Upper lobe of right lung (tissue), 1 donor: ENCODE data around the gene KHK. TPM values are rescaled to one million over a fixed set of nuclear protein-coding genes. Genes with fewer than 3 reads are reported as not detected.
"Not testable (repeated sequence)": the region's sequence is repeated elsewhere in the genome, so short reads cannot be mapped to it uniquely, and the experiment has no call there.

Source experiments
- ATAC-seq: fragments of 200-7000 bp; cut with Tn5 transposase; one replicate; pipeline ENCODE4 v1.9.1; 2020; ENCODE audit warnings: mild to moderate bottlenecking, moderate library complexity
- DNase-seq: peaks from one replicate; pipeline ENCODE4 v3.0.0-alpha.2; 2020
- H3K27ac ChIP-seq: fragments of 200-600 bp; one replicate; pipeline ENCODE4 v1.8.0; 2022
- H3K27me3 ChIP-seq: fragments of 200-600 bp; one replicate; pipeline ENCODE4 v1.8.0; 2022; ENCODE audit warnings: mild to moderate bottlenecking
- H3K36me3 ChIP-seq: fragments of 200-600 bp; one replicate; pipeline ENCODE4 v1.8.0; 2022
- H3K4me1 ChIP-seq: fragments of 200-600 bp; one replicate; pipeline ENCODE4 v1.8.0; 2022
- H3K4me3 ChIP-seq: fragments of 200-600 bp; one replicate; pipeline ENCODE4 v1.8.0; 2022; ENCODE audit warnings: mild to moderate bottlenecking
- H3K9me3 ChIP-seq: fragments of 200-600 bp; one replicate; pipeline ENCODE4 v1.8.0; 2022
- intact Hi-C: fragments of 100-400 bp; cut with DNase I; formaldehyde crosslinking; loops from one replicate; pipeline ENCODE4 v1.11.0; 2022
- total RNA-seq: library from RNA; stranded (reverse); fragmentation: NEBNext Ultra II Directional; extraction: Animal tissue kit (Norgen Biotek cat#: 25700); gene quantifications from one replicate; pipeline ENCODE4 v1.2.1, GENCODE V29; 2021
- TF ChIP-seq, protein P1 (sequence below): fragments of 200-600 bp; IDR thresholded peaks from one replicate; pipeline ENCODE4 v1.8.0; 2022; ENCODE audit warnings: antibody characterized with exemption
- donor health status: DM: no; HTN: yes; CAD: no; lungs with severe emphysema.

The KHK gene
- total RNA-seq, 1 donor from 2014 or later: 4.9 TPM

GRCh38 chr2:27071990-27072830 lies 14.4 kb upstream of the KHK start:
- H3K4me3 ChIP-seq: peak overlapping the region; percentile 96
- intact Hi-C loops: no loop called here
- DNase-seq: no peak
- H3K36me3 ChIP-seq: peaks cover 24% of the 10 kb centered on the region
- peaks cover 56% of the 10 kb centered on the region for H3K4me1 ChIP-seq
- no peaks in the 10 kb centered on the region for H3K9me3 ChIP-seq
- H3K27me3 ChIP-seq: no peaks in the 10 kb centered on the region
- ATAC-seq: no peak
- peak overlapping the region; percentile 92 for H3K27ac ChIP-seq
- TF ChIP-seq, protein P1, sequence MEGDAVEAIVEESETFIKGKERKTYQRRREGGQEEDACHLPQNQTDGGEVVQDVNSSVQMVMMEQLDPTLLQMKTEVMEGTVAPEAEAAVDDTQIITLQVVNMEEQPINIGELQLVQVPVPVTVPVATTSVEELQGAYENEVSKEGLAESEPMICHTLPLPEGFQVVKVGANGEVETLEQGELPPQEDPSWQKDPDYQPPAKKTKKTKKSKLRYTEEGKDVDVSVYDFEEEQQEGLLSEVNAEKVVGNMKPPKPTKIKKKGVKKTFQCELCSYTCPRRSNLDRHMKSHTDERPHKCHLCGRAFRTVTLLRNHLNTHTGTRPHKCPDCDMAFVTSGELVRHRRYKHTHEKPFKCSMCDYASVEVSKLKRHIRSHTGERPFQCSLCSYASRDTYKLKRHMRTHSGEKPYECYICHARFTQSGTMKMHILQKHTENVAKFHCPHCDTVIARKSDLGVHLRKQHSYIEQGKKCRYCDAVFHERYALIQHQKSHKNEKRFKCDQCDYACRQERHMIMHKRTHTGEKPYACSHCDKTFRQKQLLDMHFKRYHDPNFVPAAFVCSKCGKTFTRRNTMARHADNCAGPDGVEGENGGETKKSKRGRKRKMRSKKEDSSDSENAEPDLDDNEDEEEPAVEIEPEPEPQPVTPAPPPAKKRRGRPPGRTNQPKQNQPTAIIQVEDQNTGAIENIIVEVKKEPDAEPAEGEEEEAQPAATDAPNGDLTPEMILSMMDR: no peak

DNA sequence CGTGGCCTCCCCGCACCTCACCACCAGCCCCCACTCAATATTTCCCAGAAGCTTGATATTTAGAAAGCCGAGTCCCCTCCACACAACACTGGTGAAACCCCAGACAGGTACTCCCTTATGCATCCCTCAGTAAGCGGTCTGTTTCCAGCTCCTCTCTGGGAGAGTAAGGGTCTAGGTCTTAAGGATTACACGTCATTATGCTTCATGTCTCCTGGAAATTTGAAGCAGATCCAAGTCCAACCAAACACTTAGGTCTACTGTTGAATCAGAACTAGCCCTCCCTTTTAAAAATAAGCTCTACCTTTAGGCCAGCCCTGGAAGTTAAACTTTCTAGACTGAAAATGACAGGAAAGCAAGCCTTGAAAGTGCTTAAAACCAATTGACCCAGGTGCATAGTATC lies 13.7 kb upstream of the KHK start:
- TF ChIP-seq, protein P1: no peak
- DNase-seq (no peak), ATAC-seq (no peak)
- H3K36me3 ChIP-seq: peaks cover 17% of the 10 kb centered on the region
- H3K27me3 ChIP-seq: no peaks in the 10 kb centered on the region
- peak overlapping the region; percentile 92 for H3K27ac ChIP-seq
- H3K4me1 ChIP-seq: peaks cover 63% of the 10 kb centered on the region
- H3K4me3 ChIP-seq: no peak overlapping the region
- intact Hi-C loops: no loop called here
- no peaks in the 10 kb centered on the region for H3K9me3 ChIP-seq

- Histone ChIP-seq H3K9me3 (no peaks in the 10 kb centered on the region), H3K4me3 (no peak overlapping the region), H3K36me3 (peaks cover 12% of the 10 kb centered on the region), H3K4me1 (peaks cover 63% of the 10 kb centered on the region), H3K27me3 (no peaks in the 10 kb centered on the region), H3K27ac (peak overlapping the region; percentile 70)
- TF ChIP-seq, protein P1: no peak
- intact Hi-C loops: no loop called here
- no peak for DNase-seq
- no peak for ATAC-seq
Observed at GRCh38 chr2:27073782-27074181, 12.8 kb upstream of the KHK start.

GRCh38 chr2:27074738-27075565 lies 11.6 kb upstream of the KHK start:
- ATAC-seq (no peak), DNase-seq (no peak)
- peaks cover 3% of the 10 kb centered on the region for H3K36me3 ChIP-seq
- H3K4me1 ChIP-seq: peaks cover 56% of the 10 kb centered on the region
- TF ChIP-seq, protein P1: no peak
- no peaks in the 10 kb centered on the region for H3K9me3 ChIP-seq
- intact Hi-C loops: no loop called here
- no peak overlapping the region for H3K4me3 ChIP-seq
- no peaks in the 10 kb centered on the region for H3K27me3 ChIP-seq
- H3K27ac ChIP-seq: peak overlapping the region; percentile 70

GRCh38 chr2:27075566-27075871 lies 11.1 kb upstream of the KHK start:
- H3K36me3 ChIP-seq, intact Hi-C loops, H3K27me3 ChIP-seq, ATAC-seq, DNase-seq, H3K4me3 ChIP-seq, H3K9me3 ChIP-seq: not testable (repeated sequence)
- Histone ChIP-seq H3K4me1 (peaks cover 52% of the 10 kb centered on the region), H3K27ac (peak overlapping the region; percentile 70)

- Histone ChIP-seq H3K4me3 (no peak overlapping the region), H3K36me3 (no peaks in the 10 kb centered on the region), H3K27ac (peak overlapping the region; percentile 70), H3K27me3 (no peaks in the 10 kb centered on the region), H3K9me3 (no peaks in the 10 kb centered on the region), H3K4me1 (peaks cover 55% of the 10 kb centered on the region)
- no peak for ATAC-seq
- TF ChIP-seq, protein P1: no peak
- intact Hi-C loops: no loop called here
- no peak for DNase-seq
Observed at GRCh38 chr2:27076323-27076722, 10.2 kb upstream of the KHK start.
